H9 (cell line): ENCODE results near the gene SIRPD. TPM values are rescaled to one million over a fixed set of nuclear protein-coding genes. Genes with fewer than 3 reads are reported as not detected.
A peak's percentile ranks its signal among the peaks of the same experiment; 100 is the strongest.

ENCODE experiments used
- DNase-seq: peaks from one replicate; pipeline ENCODE4 v3.0.0-alpha.2; 2017
- H2AFZ ChIP-seq: one replicate; pipeline ENCODE4 v1.6.1; 2013; ENCODE audit warnings: mild to moderate bottlenecking, low read length, control low read depth, moderate library complexity
- H2AK5ac ChIP-seq: 2 replicates; pipeline ENCODE4 v1.6.1; 2013; ENCODE audit warnings: low read length, control low read depth, mixed read lengths; ENCODE audit not compliant: insufficient read length
- H2BK120ac ChIP-seq: one replicate; pipeline ENCODE4 v1.6.1; 2013; ENCODE audit warnings: low read depth, mild to moderate bottlenecking, low read length, control low read depth, inconsistent platforms; ENCODE audit not compliant: poor library complexity, severe bottlenecking
- H2BK12ac ChIP-seq: 2 replicates; pipeline ENCODE4 v1.6.1; 2013; ENCODE audit warnings: low read length, control low read depth, mixed read lengths, low read depth; ENCODE audit not compliant: insufficient read length
- H2BK15ac ChIP-seq: 2 replicates; pipeline ENCODE4 v1.6.1; 2013; ENCODE audit warnings: low read depth, low read length, control low read depth
- H2BK20ac ChIP-seq: one replicate; pipeline ENCODE4 v1.6.1; 2013; ENCODE audit warnings: low read depth, mild to moderate bottlenecking, low read length, control low read depth, inconsistent platforms; ENCODE audit not compliant: poor library complexity, severe bottlenecking
- H2BK5ac ChIP-seq: 2 replicates; pipeline ENCODE4 v1.6.1; 2013; ENCODE audit warnings: low read length, control low read depth, mixed read lengths; ENCODE audit not compliant: insufficient read length
- H3K14ac ChIP-seq: 2 replicates; pipeline ENCODE4 v1.6.1; 2013; ENCODE audit warnings: low read length, control low read depth; ENCODE audit not compliant: insufficient read depth
- H3K18ac ChIP-seq: 2 replicates; pipeline ENCODE4 v1.6.1; 2013; ENCODE audit warnings: low read depth, mild to moderate bottlenecking, mixed read lengths, low read length, control low read depth; ENCODE audit not compliant: insufficient read length
- H3K23ac ChIP-seq: 2 replicates; pipeline ENCODE4 v1.6.1; 2013; ENCODE audit warnings: low read length, control low read depth, mixed read lengths, low read depth; ENCODE audit not compliant: insufficient read length
- H3K23me2 ChIP-seq: 2 replicates; pipeline ENCODE4 v1.6.1; 2013; ENCODE audit warnings: low read depth, mild to moderate bottlenecking, mixed read lengths, low read length, control low read depth; ENCODE audit not compliant: insufficient read length, poor library complexity, severe bottlenecking
- H3K27ac ChIP-seq: 2 replicates; pipeline ENCODE4 v1.5.1; 2013; ENCODE audit warnings: low read length, control low read depth, mixed read lengths, low read depth; ENCODE audit not compliant: insufficient read length
- H3K27me3 ChIP-seq: 2 replicates; pipeline ENCODE4 v1.6.1; 2013; ENCODE audit warnings: low read length, control low read depth, inconsistent platforms; ENCODE audit not compliant: insufficient read depth
- H3K4ac ChIP-seq: 2 replicates; pipeline ENCODE4 v1.6.1; 2013; ENCODE audit warnings: low read depth, mild to moderate bottlenecking, control low read depth, inconsistent platforms, low read length, moderate library complexity
- H3K4me1 ChIP-seq: 2 replicates; pipeline ENCODE4 v1.6.1; 2013; ENCODE audit warnings: low read length, control low read depth, inconsistent platforms; ENCODE audit not compliant: insufficient read depth
- H3K4me2 ChIP-seq: 2 replicates; pipeline ENCODE4 v1.6.1; 2013; ENCODE audit warnings: low read length, control low read depth, mixed read lengths; ENCODE audit not compliant: insufficient read length, insufficient read depth
- H3K56ac ChIP-seq: 2 replicates; pipeline ENCODE4 v1.6.1; 2013; ENCODE audit warnings: low read depth, mild to moderate bottlenecking, mixed read lengths, low read length, control low read depth; ENCODE audit not compliant: insufficient read length
- H3K79me1 ChIP-seq: 2 replicates; pipeline ENCODE4 v1.6.1; 2013; ENCODE audit warnings: low read depth, mild to moderate bottlenecking, moderate library complexity, low read length, control low read depth, inconsistent platforms; ENCODE audit not compliant: insufficient read depth, poor library complexity, severe bottlenecking
- H3K79me2 ChIP-seq: 2 replicates; pipeline ENCODE4 v1.6.1; 2013; ENCODE audit warnings: low read length, control low read depth, inconsistent platforms; ENCODE audit not compliant: insufficient read depth
- H3K9ac ChIP-seq: 2 replicates; pipeline ENCODE4 v1.6.1; 2013; ENCODE audit warnings: low read length, control low read depth, mixed read lengths; ENCODE audit not compliant: insufficient read length; ENCODE audit errors: extremely low read depth
- H3K9me3 ChIP-seq: one replicate; pipeline ENCODE4 v1.6.1; 2013; ENCODE audit warnings: low read depth, low read length, inconsistent platforms; ENCODE audit not compliant: control insufficient read depth
- H3T11ph ChIP-seq: one replicate; pipeline ENCODE4 v1.6.1; 2013; ENCODE audit warnings: mild to moderate bottlenecking, low read length, control low read depth, inconsistent platforms
- H4K20me1 ChIP-seq: one replicate; pipeline ENCODE4 v1.6.1; 2013; ENCODE audit not compliant: control insufficient read depth, insufficient read length, insufficient read depth
- H4K5ac ChIP-seq: 2 replicates; pipeline ENCODE4 v1.6.1; 2013; ENCODE audit warnings: low read depth, mild to moderate bottlenecking, mixed read lengths, low read length, control low read depth; ENCODE audit not compliant: insufficient read length
- H4K8ac ChIP-seq: replicated peaks from 2 replicates; pipeline ENCODE4 v1.6.1; 2013; ENCODE audit warnings: low read length, control low read depth, mixed read lengths, low read depth; ENCODE audit not compliant: insufficient read length
- H4K91ac ChIP-seq: 2 replicates; pipeline ENCODE4 v1.6.1; 2013; ENCODE audit warnings: low read depth, mild to moderate bottlenecking, moderate library complexity, mixed read lengths, low read length, control low read depth; ENCODE audit not compliant: insufficient read length
- H3K27ac Mint-ChIP-seq, 3 experiments: 2 replicates in 2 of 3; 3 replicates in 1 of 3; pipeline ENCODE4 v1.8.0; 2020 to 2021; ENCODE audit warnings: mixed read lengths in 3 of 3, mild to moderate bottlenecking in 1 of 3, moderate library complexity in 1 of 3
- H3K27me3 Mint-ChIP-seq: 2 replicates; pipeline ENCODE4 v1.8.0; 2021; ENCODE audit warnings: low read depth, mild to moderate bottlenecking, moderate library complexity, mixed read lengths
- H3K36me3 Mint-ChIP-seq, 3 experiments: 2 replicates in 2 of 3; 3 replicates in 1 of 3; pipeline ENCODE4 v1.8.0; 2020 to 2021; ENCODE audit warnings: low read depth in 3 of 3, mixed read lengths in 3 of 3; ENCODE audit not compliant: insufficient read depth in 1 of 3
- H3K4me1 Mint-ChIP-seq, 2 experiments: 2 replicates each; pipeline ENCODE4 v1.8.0; 2020; ENCODE audit warnings: mixed read lengths in 2 of 2
- H3K4me3 Mint-ChIP-seq, 2 experiments: 2 replicates in 1 of 2; 3 replicates in 1 of 2; pipeline ENCODE4 v1.8.0; 2020 to 2021; ENCODE audit warnings: mild to moderate bottlenecking in 2 of 2, mixed read lengths in 2 of 2, moderate library complexity in 1 of 2
- H3K9me3 Mint-ChIP-seq, 2 experiments: 2 replicates in 1 of 2; 3 replicates in 1 of 2; pipeline ENCODE4 v1.8.0; 2020; ENCODE audit warnings: mild to moderate bottlenecking in 2 of 2, mixed read lengths in 2 of 2, moderate library complexity in 1 of 2
- WGBS: extraction: QIAGEN DNeasy Blood & Tissue Kit; methylation state at CpG from one replicate; pipeline ENCODE4 v1.1.7; 2013; ENCODE audit warnings: missing lambda C conversion rate, low lambda C conversion rate, mixed read lengths; ENCODE audit not compliant: insufficient read length; ENCODE audit errors: extremely low coverage; 5-methylcytosine and 5-hydroxymethylcytosine counted together
- total RNA-seq: library from RNA; stranded (reverse); gene quantifications from 2 replicates; pipeline ENCODE4 v1.2.1, GENCODE V29; 2021
- TF ChIP-seq, protein P1 (sequence below): fragments of 200-600 bp; sonication (generic); conservative IDR thresholded peaks from 3 replicates; pipeline ENCODE4 v1.8.0; 2021; ENCODE audit warnings: antibody characterized with exemption, mild to moderate bottlenecking

The SIRPD gene
- total RNA-seq, 1 experiment from 2014 or later: not detected

DNA sequence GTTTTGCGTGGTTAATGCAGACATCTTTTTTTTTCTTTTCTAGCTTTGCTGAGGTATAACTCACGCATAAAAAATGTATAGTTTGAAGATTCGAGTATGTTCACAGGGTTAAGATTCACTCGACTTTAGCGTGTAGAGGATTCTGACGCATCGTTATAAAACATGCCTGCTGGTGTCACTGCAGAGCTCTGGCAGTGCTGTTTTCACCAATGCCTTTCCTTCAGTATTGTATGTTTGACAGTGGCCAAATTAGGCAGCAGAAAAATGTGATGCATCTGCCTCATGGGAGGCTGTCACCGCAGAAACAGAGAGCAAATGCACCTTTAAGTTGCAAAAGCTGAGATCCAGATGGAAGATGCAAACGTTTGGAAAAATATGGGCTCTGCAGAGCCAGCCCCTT, 48.3 kb downstream of the SIRPD start:
- no peak overlapping the region for H2BK120ac ChIP-seq
- H2AK5ac ChIP-seq: no peak overlapping the region
- H3K27ac ChIP-seq: no peak overlapping the region
- Mint-ChIP-seq H3K27me3 (peaks cover 28% of the 10 kb centered on the region), H3K4me3 (no peak overlapping the region), H3K36me3 (no peaks in the 10 kb centered on the region), H3K4me1 (peaks cover 8 to 12% of the 10 kb centered on the region in 2 experiments), H3K9me3 (no peaks in the 10 kb centered on the region; a peak in 1 of 5 replicates), H3K27ac (no peak overlapping the region)
- no peak overlapping the region for H4K91ac ChIP-seq
- H3K4me1 ChIP-seq: no peaks in the 10 kb centered on the region
- H3K18ac ChIP-seq: no peak overlapping the region
- DNase-seq: no peak
- no peak overlapping the region for H3K56ac ChIP-seq
- no peak overlapping the region for H4K5ac ChIP-seq
- H2BK5ac ChIP-seq: no peak overlapping the region
- no peaks in the 10 kb centered on the region for H3K79me1 ChIP-seq
- H4K20me1 ChIP-seq: no peaks in the 10 kb centered on the region
- H3K4ac ChIP-seq: no peak overlapping the region
- no CpG with 5 or more reads among the region's 9 CpGs for WGBS
- no peaks in the 10 kb centered on the region for H3K27me3 ChIP-seq
- TF ChIP-seq, protein P1, sequence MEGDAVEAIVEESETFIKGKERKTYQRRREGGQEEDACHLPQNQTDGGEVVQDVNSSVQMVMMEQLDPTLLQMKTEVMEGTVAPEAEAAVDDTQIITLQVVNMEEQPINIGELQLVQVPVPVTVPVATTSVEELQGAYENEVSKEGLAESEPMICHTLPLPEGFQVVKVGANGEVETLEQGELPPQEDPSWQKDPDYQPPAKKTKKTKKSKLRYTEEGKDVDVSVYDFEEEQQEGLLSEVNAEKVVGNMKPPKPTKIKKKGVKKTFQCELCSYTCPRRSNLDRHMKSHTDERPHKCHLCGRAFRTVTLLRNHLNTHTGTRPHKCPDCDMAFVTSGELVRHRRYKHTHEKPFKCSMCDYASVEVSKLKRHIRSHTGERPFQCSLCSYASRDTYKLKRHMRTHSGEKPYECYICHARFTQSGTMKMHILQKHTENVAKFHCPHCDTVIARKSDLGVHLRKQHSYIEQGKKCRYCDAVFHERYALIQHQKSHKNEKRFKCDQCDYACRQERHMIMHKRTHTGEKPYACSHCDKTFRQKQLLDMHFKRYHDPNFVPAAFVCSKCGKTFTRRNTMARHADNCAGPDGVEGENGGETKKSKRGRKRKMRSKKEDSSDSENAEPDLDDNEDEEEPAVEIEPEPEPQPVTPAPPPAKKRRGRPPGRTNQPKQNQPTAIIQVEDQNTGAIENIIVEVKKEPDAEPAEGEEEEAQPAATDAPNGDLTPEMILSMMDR: peak; percentile 59
- no peak overlapping the region for H3T11ph ChIP-seq
- no peak overlapping the region for H3K23ac ChIP-seq
- no peak overlapping the region for H3K9ac ChIP-seq
- no peak overlapping the region for H4K8ac ChIP-seq
- no peak overlapping the region for H2BK15ac ChIP-seq
- no peak overlapping the region for H3K4me2 ChIP-seq
- H3K79me2 ChIP-seq: no peaks in the 10 kb centered on the region
- H2BK12ac ChIP-seq: no peak overlapping the region
- H3K23me2 ChIP-seq: no peaks in the 10 kb centered on the region
- H2AFZ ChIP-seq: no peak overlapping the region
- no peaks in the 10 kb centered on the region for H3K9me3 ChIP-seq
- H3K14ac ChIP-seq: no peak overlapping the region
- H2BK20ac ChIP-seq: no peak overlapping the region
